Activated naive CD4-positive, alpha-beta T cell treated with Interleukin-2 at 50 U/mL for 16 hours (primary cell): ENCODE results near the gene DNAJC22.
"Not testable (repeated sequence)": the region's sequence is repeated elsewhere in the genome, so short reads cannot be mapped to it uniquely, and the experiment has no call there.

Experiments used
- DNase-seq: peaks from one replicate; pipeline ENCODE4 v3.0.0-alpha.2; 2020

Gene DNAJC22

DNA sequence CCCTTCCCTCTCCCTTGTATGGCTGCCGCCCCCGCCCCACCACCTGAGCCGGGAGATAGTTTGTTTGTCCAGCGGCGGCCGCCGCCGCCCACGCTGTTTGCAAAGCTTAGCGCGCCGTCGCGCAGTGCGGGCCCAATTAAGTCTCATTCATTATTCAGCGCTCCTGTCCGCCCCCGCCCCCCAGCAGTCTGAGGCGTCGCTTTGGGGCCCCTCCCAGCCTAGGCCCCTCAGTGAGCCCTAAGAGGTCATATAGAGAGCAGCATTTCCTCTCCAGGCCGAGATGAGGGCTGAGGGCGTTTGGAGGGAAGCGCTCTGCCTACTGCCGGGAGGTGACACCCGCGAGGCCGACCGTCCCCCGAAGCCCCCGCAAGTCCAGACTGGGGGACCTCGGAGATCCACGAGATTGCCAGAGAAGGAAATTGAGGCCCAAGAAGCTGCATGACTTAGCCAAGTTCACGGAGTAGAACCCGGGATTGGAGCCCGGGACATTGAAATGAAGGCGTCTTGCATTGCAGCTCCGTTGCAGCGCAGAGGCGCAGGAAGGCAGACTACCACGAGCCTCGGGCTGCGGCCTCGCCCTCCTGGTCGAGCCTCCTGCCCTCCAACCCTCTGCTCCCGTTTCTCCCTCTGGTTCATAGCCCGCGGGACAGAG is at the start of gene DNAJC22:
Gene DNAJC22, plus strand, starts transcription at position 230 of the 652 bp plus-strand sequence. CDS start 1,985 bp downstream, outside the sequence.
- DNase-seq, result peak; percentile 47

GRCh38 chr12:49297695-49298060 is 49.0 kb upstream of the DNAJC22 start:
- DNase-seq, result no peak

DNA sequence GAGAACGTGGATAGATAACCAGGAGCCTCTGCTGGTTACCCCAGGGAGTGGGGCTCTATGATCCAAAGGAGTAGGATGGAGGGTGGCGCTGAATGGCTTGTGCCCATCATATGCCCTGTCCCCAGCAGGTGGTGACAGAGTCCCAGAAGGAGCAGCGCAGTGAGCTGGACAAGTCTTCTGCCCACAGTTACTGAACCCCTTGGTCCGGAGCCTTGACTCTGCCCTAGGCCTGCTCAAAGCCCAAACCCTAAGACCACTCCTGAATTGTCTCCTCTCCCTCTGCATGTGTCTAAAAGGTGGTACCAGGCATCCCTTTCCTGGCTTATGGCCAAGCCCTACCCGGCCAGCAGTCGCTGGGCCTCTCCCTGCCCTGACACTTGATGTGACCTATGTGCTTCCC is 48.5 kb upstream of the DNAJC22 start:
- no peak for DNase-seq

DNA sequence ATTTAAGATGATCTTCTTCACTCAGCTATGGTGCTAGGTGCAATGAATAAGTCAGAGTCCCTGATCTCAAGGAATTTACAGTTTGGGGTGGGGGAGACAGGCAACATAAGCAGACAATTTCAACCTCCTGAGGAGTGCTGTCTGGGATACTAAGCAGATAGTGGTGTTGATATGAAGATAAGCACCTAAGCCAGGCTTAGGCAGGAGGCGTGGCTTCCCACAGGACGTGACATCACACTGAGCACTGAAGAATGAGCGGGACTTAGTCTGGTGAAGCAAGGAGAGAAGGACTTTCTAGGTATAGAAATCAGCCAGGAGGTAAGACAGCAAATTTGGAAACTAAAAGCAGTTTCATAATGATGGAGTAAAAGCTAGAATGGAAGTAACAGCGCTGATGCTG is 44.9 kb upstream of the DNAJC22 start:
- peak; percentile 20 for DNase-seq

GRCh38 chr12:49304161-49304560 is 42.5 kb upstream of the DNAJC22 start:
- no peak for DNase-seq

GRCh38 chr12:49305762-49306510 is 40.8 kb upstream of the DNAJC22 start:
- no peak for DNase-seq

DNA sequence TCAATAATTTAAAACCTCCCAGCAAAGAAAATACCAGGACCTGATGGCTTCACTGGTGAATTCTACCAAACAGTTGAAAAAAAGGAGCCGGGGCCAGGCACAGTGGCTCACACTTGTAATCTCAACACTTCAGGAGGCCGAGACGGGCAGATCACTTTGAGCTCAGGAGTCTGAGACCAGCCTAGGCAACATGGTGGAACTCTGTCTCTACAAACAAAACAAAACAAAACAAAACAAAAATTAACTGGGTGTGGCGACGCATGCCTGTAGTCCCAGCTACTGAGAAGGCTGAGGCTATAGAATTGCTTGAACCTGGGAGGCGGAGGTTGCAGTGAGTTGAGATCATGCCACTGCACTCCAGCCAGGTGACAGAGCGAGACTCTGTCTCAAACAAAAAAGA is 37.3 kb upstream of the DNAJC22 start:
- DNase-seq, result no peak

- DNase-seq, result not testable (repeated sequence)
These were observed 36.2 kb upstream of the DNAJC22 start for GRCh38 chr12:49310451-49311000.

DNA sequence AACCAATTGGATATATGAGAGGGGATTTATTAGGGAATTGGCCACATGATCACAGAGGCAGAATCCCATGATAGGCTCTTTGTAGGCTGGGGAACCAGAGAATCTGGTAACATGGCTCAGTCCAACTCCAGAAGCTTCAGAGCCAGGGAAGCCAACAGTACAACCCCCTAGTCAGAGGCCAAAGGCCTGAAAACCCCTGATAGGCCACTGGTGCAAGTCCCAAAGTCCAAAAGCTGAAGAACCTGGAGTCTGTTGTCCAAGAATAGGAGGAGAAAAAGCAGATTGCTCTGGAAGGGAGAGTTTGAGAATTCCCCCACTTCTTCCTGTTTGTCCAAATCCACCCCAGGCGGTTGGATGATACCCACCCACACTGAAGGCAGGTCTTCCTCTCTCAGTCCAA is 31.9 kb upstream of the DNAJC22 start:
- DNase-seq, result no peak

DNA sequence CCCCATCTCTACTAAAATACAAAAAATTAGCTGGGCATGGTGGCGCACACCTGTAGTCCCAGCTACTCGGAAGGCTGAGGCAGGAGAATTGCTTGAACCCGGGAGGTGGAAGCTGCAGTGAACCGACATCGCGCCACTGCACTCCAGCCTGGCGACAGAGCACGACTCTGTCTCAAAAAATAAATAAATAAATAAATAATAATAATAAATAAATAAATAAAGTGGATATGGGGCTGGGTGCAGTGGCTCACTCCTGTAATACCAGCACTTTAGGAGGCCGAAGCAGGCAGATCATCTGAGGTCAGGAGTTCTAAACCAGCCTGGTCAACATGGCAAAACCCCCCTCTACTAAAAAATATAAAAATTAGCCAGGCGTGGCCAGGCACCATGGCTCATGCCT is 29.6 kb upstream of the DNAJC22 start:
- DNase-seq, result not testable (repeated sequence)

- DNase-seq, result not testable (repeated sequence)
These were observed 26.1 kb upstream of the DNAJC22 start for GRCh38 chr12:49320411-49321103.

GRCh38 chr12:49322367-49322707 is 24.4 kb upstream of the DNAJC22 start:
- DNase-seq, result no peak

DNA sequence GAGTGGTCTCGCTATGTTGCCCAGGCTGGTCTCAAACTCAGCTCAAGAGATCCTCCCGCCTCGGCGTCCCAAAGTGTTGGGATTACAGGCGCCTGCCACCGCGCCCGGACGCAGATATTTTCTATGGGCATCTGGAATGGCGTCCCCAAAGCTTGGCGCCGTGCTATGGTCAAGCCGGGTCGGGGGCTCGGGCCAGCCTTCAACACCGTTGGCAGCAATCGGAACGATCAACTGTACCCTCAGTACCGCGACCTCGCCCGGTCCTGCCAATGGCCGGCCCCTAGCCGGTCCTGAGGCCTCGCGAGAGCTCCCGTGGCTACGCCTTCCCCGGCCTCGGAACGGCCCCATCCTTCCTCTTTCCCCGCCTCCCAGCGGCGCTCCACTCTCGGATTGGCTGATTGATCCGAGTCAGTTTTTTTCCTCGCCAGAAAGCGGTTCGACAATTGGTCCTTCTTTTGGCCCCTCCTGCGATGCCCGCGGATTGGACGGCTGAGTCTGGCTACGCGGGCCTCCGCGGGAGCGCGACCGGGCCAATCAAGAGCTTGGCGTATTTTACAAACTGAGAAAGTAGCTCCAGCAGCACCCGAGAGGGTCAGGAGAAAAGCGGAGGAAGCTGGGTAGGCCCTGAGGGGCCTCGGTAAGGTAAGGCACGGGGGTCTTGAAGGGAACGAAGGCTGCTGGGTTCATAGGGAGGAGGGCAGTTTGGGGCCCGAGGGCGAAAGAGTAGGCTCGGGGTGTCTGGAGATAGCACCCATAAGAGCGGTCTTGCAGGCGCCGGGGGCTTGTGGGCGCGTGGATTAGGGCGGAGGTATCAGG is 23.8 kb upstream of the DNAJC22 start, which contains the start of gene TROAP:
Gene TROAP, plus strand, starts transcription at position 548 of the 816 bp plus-strand sequence. CDS start 354 bp downstream, outside the sequence.
- DNase-seq, result peak; percentile 97

- no peak for DNase-seq
These were observed 23.1 kb upstream of the DNAJC22 start for GRCh38 chr12:49323524-49324097.

- no peak for DNase-seq
These were observed 21.1 kb upstream of the DNAJC22 start for GRCh38 chr12:49325606-49326005.

DNA sequence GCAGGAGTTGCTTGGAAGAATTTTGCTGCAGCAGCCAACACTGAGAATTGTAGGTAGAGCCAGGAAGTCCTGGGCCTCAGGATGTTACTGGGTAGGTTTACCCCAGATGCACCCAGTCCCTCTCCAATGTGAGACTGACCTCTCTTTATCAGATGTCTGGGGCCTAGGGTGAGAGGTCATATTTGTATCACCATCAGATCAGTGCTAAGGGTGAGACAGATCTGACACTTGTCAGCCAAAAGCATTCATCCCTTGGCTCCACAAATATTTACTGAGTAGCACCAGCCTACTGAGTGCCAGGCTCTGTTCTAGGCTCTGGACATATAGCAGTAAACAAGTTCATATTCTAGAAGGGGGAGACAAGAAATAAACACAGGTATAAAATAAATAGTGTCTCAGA is 19.3 kb upstream of the DNAJC22 start:
- no peak for DNase-seq

- no peak for DNase-seq
These were observed 18.8 kb upstream of the DNAJC22 start for GRCh38 chr12:49327887-49328286.

DNA sequence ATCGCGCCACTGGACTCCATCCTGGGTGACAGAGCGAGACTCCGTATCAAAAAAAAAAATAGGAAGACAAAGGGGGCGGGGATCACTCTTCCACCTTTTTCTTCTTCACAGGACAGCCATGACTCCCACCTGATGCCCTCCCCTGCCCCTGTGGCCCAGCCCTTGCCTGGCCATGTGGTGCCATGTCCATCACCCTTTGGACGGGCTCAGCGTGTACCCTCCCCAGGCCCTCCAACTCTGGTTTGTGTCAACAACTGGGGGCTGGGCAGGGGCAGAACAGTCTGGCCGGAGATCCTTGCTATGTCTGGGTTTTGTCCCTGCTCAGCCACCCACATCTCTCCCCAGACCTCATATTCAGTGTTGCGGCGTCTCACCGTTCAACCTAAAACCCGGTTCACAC is 17.9 kb upstream of the DNAJC22 start:
- no peak for DNase-seq

GRCh38 chr12:49330032-49330619 is 16.6 kb upstream of the DNAJC22 start:
- no peak for DNase-seq

DNA sequence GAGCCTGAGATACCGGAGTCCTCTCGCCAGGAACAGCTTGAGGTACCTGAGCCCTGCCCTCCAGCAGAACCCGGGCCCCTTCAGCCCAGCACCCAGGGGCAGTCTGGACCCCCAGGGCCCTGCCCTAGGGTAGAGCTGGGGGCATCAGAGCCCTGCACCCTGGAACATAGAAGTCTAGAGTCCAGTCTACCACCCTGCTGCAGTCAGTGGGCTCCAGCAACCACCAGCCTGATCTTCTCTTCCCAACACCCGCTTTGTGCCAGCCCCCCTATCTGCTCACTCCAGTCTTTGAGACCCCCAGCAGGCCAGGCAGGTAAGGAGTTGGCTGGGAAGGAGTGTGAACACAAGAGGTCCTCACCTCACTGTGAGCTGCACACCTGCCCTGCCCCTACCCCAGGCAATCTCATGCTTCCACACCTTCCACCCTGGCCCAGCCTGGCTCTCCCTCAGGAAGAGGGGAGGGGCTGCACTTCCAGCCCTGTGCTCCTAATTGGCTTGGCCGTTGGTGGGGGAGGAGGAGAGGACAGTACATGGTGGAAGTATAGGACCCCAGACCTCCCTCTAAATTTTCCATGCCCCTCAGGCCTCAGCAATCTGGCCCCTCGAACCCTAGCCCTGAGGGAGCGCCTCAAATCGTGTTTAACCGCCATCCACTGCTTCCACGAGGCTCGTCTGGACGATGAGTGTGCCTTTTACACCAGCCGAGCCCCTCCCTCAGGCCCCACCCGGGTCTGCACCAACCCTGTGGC is 15.9 kb upstream of the DNAJC22 start:
- no peak for DNase-seq
